IPS DF 19.7 (cell line): Measurements from ENCODE around the gene SLC12A4.
"Not testable (repeated sequence)": the region's sequence is repeated elsewhere in the genome, so short reads cannot be mapped to it uniquely, and the experiment has no call there.

Experiments
- DNase-seq: peaks from one replicate; pipeline ENCODE4 v3.0.0-alpha.2; 2013; ENCODE audit warnings: low read depth, low spot score

Gene SLC12A4

DNA sequence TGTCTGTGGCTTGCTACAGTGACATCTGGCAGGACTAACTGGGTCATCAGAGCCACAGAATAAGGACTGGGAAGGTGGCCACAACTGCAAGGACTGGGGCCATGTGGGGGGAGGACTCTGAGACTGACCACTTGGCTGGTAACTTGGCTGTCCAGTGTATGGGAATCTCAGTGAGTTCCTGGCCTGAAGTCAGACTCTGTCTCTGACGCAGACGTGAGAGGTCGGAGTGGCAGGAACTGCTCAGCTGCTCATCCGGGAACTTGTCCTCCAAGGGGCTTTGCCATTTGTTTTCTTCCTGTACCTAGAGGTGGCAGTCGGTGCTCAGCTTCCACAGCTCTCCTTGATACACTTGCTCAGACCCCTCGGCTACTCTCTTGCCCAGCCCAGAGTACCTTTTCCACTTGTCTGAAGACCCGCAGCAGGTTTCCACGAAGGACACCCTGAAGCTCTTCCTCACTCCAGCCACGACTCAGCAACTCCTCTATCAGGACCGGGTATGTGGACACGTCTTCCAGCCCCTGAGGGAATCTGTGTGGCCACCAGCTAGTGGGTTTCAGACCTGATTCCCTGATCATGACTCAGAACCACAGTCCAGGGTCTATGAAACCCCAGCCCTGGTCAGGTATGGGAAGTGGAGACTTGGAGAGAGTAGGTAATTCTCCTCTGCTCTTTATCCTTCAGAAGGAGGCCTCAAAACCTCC lies 19.2 kb upstream of the SLC12A4 start:
- DNase-seq = no peak

- no peak for DNase-seq
Measured at GRCh38 chr16:67986949-67987348, 18.5 kb upstream of the SLC12A4 start.

GRCh38 chr16:67982011-67982696 lies 13.7 kb upstream of the SLC12A4 start:
- no peak for DNase-seq

DNA sequence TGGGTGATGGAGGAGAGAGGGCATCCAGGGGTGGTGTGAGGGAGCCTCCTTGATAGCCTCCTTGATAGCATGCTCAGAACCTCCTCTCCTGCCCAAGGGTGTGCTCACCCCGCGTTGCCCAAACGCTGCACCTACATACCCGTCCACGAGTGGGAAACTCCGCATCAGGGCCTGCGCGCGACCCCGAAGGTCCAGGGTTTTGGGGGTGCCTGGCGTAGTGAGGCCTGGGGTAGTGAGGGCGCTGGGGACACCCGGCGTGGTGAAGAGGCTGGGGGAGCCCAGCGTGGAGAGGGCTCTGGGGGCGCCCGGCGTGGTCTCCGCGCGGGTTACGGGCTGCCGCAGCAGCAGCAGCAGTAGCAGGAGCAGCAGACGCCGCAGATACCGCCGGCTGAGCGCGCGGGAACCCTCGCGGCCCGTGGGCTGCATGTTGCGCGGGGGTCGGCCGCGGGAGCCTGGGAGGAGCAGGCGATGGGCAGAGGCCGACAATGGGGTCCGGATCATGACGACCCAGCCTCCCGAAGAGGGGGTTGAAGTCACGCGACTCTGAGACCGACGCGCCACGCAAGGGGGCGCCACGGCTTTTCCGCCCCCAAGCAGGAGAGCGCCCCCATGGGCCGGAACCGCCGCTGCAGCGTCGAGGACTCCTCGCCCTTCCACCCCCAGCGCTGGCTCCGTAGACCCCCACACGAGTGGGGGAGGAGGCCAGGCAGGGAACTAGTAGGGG lies 11.7 kb upstream of the SLC12A4 start, which contains the start of gene DPEP3:
Gene DPEP3 (minus strand): TSS at position 545 of the 724 bp plus-strand sequence. CDS start 119 bp downstream, at position 426.
- DNase-seq = no peak

GRCh38 chr16:67977469-67978227 lies 9.2 kb upstream of the SLC12A4 start:
- DNase-seq = no peak

DNA sequence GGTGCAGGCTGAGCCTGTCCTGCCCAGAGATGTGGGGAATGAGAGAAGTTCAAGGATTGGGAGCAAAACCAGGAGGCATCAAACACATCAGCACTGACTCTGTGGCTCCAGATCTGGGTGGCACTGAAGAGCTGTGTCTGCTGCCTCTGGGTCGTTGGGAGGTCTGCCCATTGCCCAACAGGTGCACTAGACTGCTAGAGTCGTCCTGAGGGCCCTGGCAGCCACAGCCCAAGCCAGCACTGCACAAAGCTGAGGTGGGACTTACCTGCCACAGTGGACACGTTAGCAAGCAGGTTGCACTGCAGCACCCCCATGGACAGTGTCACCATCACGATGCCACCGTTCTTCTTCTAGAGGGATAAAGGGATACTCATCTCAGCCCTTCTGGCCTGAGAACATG lies 8.6 kb upstream of the SLC12A4 start:
- DNase-seq = no peak

GRCh38 chr16:67976205-67976604 lies 7.8 kb upstream of the SLC12A4 start:
- DNase-seq = no peak

GRCh38 chr16:67975321-67976105 lies 7.1 kb upstream of the SLC12A4 start:
- DNase-seq = no peak

DNA sequence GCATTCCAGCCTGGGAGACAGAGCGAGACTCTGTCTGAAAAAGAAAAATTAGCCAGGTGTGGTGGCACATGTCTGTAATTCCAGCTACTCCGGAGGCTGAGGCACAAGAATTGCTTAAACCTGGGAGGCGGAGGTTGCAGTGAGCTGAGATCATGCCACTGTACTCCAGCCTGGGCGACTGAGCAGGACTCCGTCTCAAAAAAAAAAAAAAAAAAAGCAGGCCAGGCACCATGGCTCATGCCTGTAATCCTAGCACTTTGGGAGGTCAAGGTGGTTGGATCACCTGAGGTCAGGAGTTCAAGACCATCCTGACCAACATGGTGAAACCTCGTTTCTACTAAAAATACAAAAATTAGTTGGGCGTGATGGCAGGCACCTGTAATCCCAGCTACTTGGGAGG lies 3.8 kb upstream of the SLC12A4 start:
- not testable (repeated sequence) for DNase-seq

GRCh38 chr16:67971111-67971510 lies 2.7 kb upstream of the SLC12A4 start:
- no peak for DNase-seq

- DNase-seq = no peak
Measured at GRCh38 chr16:67969254-67970039, 1.0 kb upstream of the SLC12A4 start.

DNA sequence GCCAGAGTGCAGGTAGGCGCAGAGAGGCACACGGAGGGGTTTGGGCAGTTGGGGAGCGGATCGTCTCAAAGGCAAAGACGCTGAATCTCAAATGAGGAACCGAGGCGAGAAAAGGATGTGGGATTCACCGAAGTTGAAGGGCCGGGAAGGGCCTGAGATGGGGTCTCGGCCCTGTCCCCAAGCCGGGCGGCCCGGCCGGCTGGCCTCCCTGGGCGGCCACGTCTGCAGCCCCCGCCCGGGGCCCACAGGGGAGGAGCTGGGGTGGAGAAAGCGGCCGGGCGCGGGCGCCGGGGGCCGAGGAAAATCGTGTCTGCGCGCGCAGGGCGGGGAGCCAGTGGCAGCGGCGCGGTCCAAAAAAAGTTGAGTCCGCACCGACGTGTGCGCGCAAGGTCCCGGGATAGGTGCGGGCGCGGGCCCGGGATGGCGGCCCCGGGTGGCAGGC lies 458 bp downstream of the SLC12A4 start:
- no peak for DNase-seq

DNA sequence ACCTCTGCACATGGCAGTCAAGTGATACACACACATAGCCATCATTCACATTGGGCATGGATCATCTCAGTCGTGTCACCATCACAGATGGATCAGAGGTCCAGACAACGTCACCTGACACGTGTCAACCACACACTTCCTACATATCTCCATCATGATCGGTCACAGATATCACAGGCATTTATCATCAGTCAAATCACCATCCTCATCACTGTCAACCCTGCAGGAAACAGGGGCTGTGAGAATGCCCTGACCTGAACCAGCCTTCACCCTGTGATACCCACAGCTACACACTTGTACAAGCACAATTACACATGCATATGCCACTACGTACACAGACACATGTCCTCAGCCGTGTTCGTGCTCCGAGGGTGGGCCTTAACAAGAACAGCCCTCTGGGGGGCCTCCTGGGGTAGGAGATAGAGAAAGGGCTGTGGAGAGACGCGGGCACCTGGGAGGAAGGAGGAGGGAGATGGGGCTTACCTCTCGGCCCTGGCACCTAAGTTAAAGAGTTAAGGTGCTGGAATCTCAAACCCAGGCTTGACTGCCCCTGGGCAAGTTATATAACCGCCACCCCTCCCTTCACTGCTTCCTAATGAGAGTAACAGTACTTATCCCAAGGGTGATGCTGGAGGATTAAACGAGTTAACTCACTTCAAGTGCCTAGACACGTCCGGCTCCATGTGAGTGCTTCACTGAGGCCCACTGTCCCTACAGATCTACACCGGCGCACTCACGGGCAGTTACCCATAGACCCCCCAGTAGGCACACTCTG lies 1.1 kb downstream of the SLC12A4 start:
- no peak for DNase-seq

DNA sequence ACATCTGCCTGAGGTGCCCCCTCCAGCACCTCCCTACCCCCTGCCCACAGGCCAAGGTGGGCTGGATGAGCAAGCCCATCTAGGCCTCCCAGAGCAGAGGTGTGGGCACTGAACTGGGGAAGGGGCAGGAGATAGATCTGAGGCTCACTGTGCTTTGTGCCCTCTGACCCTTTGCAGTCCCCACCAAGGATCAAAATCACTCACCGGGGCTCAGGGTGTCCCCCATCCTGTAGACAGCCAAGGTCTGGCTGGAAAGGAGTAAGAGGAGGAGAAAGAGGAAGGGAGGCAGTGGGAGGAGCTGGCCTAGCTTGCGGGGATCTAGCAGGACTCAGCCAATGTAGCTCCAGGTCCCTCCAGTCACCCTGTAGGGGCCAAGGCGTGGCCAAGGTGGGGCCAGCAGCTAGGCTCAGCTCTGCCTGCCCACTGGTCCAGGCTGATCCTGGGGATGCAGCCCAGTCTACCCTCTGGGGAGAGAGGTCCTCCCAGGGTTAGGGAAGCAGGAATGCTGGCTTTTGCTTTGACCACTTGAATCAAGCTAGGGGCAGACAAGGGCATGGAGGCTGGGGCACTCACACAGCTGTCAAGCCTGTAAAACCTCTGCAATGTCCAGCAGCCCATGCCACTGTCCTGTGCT lies 1.8 kb downstream of the SLC12A4 start:
- no peak for DNase-seq

GRCh38 chr16:67965668-67966548 lies 2.5 kb downstream of the SLC12A4 start:
- no peak for DNase-seq

- no peak for DNase-seq
Measured at GRCh38 chr16:67964477-67965131, 3.8 kb downstream of the SLC12A4 start.

DNA sequence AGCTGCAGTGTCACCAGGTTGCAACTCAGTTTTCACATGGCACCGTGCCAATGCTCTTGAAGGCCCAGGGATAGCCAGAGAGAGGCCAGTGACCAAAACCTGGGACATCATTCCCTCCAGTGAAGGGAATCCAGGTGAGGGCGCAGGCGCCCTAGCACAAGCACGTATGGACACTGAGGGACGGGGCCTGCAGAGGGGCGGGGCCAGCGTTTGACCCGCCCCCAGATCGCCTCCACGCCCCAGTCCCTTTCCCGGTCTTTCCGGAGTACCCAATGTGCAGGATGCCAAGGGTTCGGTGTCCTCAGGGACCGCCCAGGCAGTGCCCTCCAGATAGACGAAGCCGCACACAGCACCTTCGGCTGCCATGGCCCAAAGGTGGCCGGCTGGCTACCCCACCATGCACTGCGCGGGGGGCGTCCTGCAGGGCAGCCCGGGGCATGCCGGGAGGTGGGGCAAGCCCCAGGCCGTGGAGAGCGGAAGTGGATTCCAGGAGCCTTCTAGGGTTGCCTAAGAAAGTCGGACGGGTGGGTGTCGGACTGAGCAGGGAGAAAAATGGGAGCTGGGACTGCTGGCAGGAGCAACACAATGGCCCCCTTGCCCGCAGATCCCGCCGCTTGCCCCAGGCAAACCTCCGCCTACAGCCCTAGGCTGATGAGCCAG lies 4.6 kb downstream of the SLC12A4 start:
- DNase-seq = no peak
